PFSK-1 (cell line): ENCODE results near the gene CSF1R.

ENCODE experiments used
- FOXP2 ChIP-seq: optimal IDR thresholded peaks from 2 replicates; pipeline ENCODE3; 2011; ENCODE audit warnings: borderline replicate concordance, control low read depth, inconsistent platforms; ENCODE audit not compliant: insufficient read depth; ENCODE audit errors: extremely low read length, extremely low read depth
- POLR2AphosphoS5 ChIP-seq: IDR thresholded peaks from 2 replicates; pipeline ENCODE4 v1.6.1; 2012; ENCODE audit warnings: low read depth, mild to moderate bottlenecking, control low read depth, low read length, moderate library complexity
- REST ChIP-seq, 2 experiments: IDR thresholded peaks; 2 replicates each; pipeline versions ENCODE4 v1.6.1 to v1.8.0; 2011 to 2012; ENCODE audit warnings: low read depth in 2 of 2, low read length in 2 of 2, control low read depth in 1 of 2, inconsistent platforms in 1 of 2, mild to moderate bottlenecking in 1 of 2, moderate library complexity in 1 of 2; ENCODE audit not compliant: insufficient read depth in 1 of 2
- SIN3A ChIP-seq: IDR thresholded peaks from 2 replicates; pipeline ENCODE4 v1.6.1; 2012; ENCODE audit warnings: mild to moderate bottlenecking, low read length, moderate library complexity, borderline replicate concordance; ENCODE audit not compliant: insufficient read depth
- TAF1 ChIP-seq: IDR thresholded peaks from 2 replicates; pipeline ENCODE4 v1.6.1; 2012; ENCODE audit warnings: low read length, control low read depth, borderline replicate concordance; ENCODE audit not compliant: insufficient read depth

The CSF1R gene

GRCh38 chr5:150126921-150127265 lies 40.5 kb upstream of the CSF1R start:
- TF ChIP-seq POLR2AphosphoS5 (no peak), REST (IDR thresholded peaks at IDR 0.05; ENCODE audit: insufficient read depth in 1 of 2, low read depth in 2 of 2, low read length in 2 of 2) (no peak), TAF1 (no peak), SIN3A (no peak), FOXP2 (no peak)

GRCh38 chr5:150126199-150126920 lies 40.0 kb upstream of the CSF1R start:
- no peak for TF ChIP-seq FOXP2
- no peak for TF ChIP-seq POLR2AphosphoS5
- no peak for TF ChIP-seq TAF1
- no peak for TF ChIP-seq SIN3A
- TF ChIP-seq REST (IDR thresholded peaks at IDR 0.05; ENCODE audit: insufficient read depth in 1 of 2, low read depth in 2 of 2, low read length in 2 of 2), result no peak

DNA sequence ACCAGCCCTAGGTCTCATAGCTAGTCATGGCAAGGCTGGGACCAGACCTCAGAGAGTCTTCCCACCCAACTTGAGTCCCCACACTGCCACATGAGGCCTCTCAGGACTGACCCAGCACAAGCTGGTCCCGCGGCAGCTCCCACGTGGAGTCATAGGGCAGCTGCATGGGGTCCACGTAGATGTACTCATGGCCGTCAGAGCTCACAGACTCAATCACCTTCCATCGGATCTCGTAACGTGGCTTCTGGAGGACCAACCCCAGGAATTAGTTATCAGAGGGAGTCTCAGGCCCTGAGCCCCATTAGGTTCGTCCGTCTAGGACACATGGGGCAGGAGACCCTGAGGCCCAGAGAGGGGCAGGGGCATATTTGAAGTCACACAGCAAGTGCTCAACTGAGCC lies 39.0 kb upstream of the CSF1R start:
- TF ChIP-seq FOXP2, result no peak

DNA sequence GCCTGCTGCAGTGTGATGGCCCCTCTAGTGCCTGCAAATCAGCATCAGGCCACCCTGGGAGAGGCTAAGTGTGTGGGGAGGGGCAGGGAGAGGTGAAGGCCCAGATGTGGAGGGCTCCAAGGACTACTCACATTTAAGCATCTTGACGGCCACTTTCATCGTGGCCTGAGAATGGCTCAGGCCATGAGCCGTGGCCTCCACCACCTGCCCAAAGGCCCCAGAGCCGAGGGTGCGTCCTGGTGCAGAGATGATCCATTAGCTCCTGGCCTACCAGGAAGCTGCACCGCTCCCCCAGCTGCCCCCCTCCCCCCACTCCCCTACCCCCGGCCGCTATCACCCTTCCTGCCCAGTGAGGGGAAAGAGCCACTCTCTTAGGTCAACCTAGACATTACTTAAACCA lies 38.2 kb upstream of the CSF1R start:
- TF ChIP-seq TAF1 (no peak), FOXP2 (no peak), POLR2AphosphoS5 (no peak), SIN3A (no peak), REST (IDR thresholded peaks at IDR 0.05; ENCODE audit: insufficient read depth in 1 of 2, low read depth in 2 of 2, low read length in 2 of 2) (no peak)

GRCh38 chr5:150124111-150124557 lies 37.8 kb upstream of the CSF1R start:
- no peak for TF ChIP-seq FOXP2
- no peak for TF ChIP-seq POLR2AphosphoS5
- TF ChIP-seq REST (IDR thresholded peaks at IDR 0.05; ENCODE audit: insufficient read depth in 1 of 2, low read depth in 2 of 2, low read length in 2 of 2), result no peak
- no peak for TF ChIP-seq TAF1
- TF ChIP-seq SIN3A, result no peak
